Prostate gland (tissue), 2 donors: Measurements from ENCODE around the gene PDLIM7. TPM values are rescaled to one million over a fixed set of nuclear protein-coding genes. Genes with fewer than 3 reads are reported as not detected.

Experiments used
- DNase-seq: peaks from one replicate; pipeline ENCODE4 v3.0.0-alpha.2; 2019; ENCODE audit warnings: low spot score
- H3K27ac ChIP-seq, 2 donors: fragments of 200-600 bp; sonication (generic); 2 replicates each; pipeline ENCODE4 v1.5.1; 2017 to 2019
- H3K27me3 ChIP-seq: fragments of 200-600 bp; sonication (generic); replicated peaks from 2 replicates; pipeline ENCODE4 v1.5.1; 2019; ENCODE audit not compliant: insufficient read depth
- H3K36me3 ChIP-seq, 2 donors: fragments of 200-600 bp; sonication (generic); 1 replicate in 1 of 2; 2 replicates in 1 of 2; pipeline versions ENCODE4 v1.5.1 to v1.8.1; 2017 to 2019
- H3K4me1 ChIP-seq: fragments of 200-600 bp; sonication (generic); replicated peaks from 2 replicates; pipeline ENCODE4 v1.5.1; 2019
- H3K4me3 ChIP-seq, 2 donors: fragments of 200-600 bp; sonication (generic); 2 replicates each; pipeline ENCODE4 v1.5.1; 2017 to 2019
- H3K9me3 ChIP-seq: fragments of 200-600 bp; sonication (generic); 2 replicates; pipeline ENCODE4 v1.5.1; 2017
- CTCF ChIP-seq, 4 experiments: fragments of 200-600 bp in 2 of 4; fragments of 450-650 bp in 2 of 4; sonication (generic) in 2 of 4; IDR thresholded peaks; 1 replicate in 3 of 4; 2 replicates in 1 of 4; pipeline ENCODE4 v1.5.1; 2016 to 2019; ENCODE audit warnings: antibody characterized with exemption in 4 of 4, mild to moderate bottlenecking in 2 of 4, moderate library complexity in 2 of 4
- POLR2A ChIP-seq: fragments of 450-650 bp; IDR thresholded peaks from one replicate; pipeline ENCODE4 v1.6.1; 2016; ENCODE audit warnings: antibody characterized with exemption, mild to moderate bottlenecking
- POLR2AphosphoS5 ChIP-seq: sonication (generic); formaldehyde crosslinking; IDR thresholded peaks from one replicate; pipeline ENCODE4 v1.6.1; 2017; ENCODE audit warnings: antibody characterized with exemption
- WGBS: methylation state at CpG from one replicate; pipeline ENCODE4 v1.1.5; 2018; 5-methylcytosine and 5-hydroxymethylcytosine counted together
- intact Hi-C: fragments of 100-400 bp; cut with DNase I; formaldehyde crosslinking; loops from one replicate; pipeline ENCODE4 v1.14.2; 2022
- total RNA-seq, 2 donors: library from RNA; depleted of rRNA; stranded (reverse); fragments of >200 nt; gene quantifications; one replicate each; pipeline ENCODE4 v1.1.0, GENCODE V29; 2016

PDLIM7 gene
- total RNA-seq, 2 donors from 2014 or later, result 155 to 235 TPM

- no peak for TF ChIP-seq CTCF (IDR thresholded peaks at IDR 0.05)
- TF ChIP-seq POLR2AphosphoS5, result no peak
- TF ChIP-seq POLR2A, result no peak
- Histone ChIP-seq H3K27me3 (no peaks in the 10 kb centered on the region), H3K4me3 (no peak overlapping the region), H3K9me3 (no peaks in the 10 kb centered on the region), H3K4me1 (peaks cover 5% of the 10 kb centered on the region), H3K36me3 (peaks cover 13 to 17% of the 10 kb centered on the region in 2 donors), H3K27ac (no peak overlapping the region)
- DNase-seq, result no peak
- intact Hi-C loops, result no loop called here
- 87% methylated on average over 7 of the region's 7 CpGs for WGBS
These were observed 18.2 kb upstream of the PDLIM7 start for GRCh38 chr5:177515580-177515979.

- WGBS, result 93% methylated on average over 11 of the region's 11 CpGs
- no peak overlapping the region for H3K27ac ChIP-seq
- intact Hi-C loops, result no loop called here
These were observed 17.1 kb upstream of the PDLIM7 start for GRCh38 chr5:177514541-177514940.

GRCh38 chr5:177513500-177513899 is 16.1 kb upstream of the PDLIM7 start:
- no peak for DNase-seq
- Histone ChIP-seq H3K4me1 (peaks cover 5% of the 10 kb centered on the region), H3K9me3 (no peaks in the 10 kb centered on the region), H3K27me3 (no peaks in the 10 kb centered on the region), H3K36me3 (peaks cover 9 to 17% of the 10 kb centered on the region in 2 donors), H3K27ac (no peak overlapping the region), H3K4me3 (no peak overlapping the region)
- WGBS, result 92% methylated on average over 15 of the region's 15 CpGs
- no peak for TF ChIP-seq CTCF (IDR thresholded peaks at IDR 0.05)
- no peak for TF ChIP-seq POLR2AphosphoS5
- TF ChIP-seq POLR2A, result no peak
- intact Hi-C loops, result no loop called here

More at GRCh38 chr5:177514541-177514940, 17.1 kb upstream of the PDLIM7 start:
- no peak for TF ChIP-seq POLR2A
- TF ChIP-seq POLR2AphosphoS5, result no peak
- TF ChIP-seq CTCF (IDR thresholded peaks at IDR 0.05), result no peak
- Histone ChIP-seq H3K27me3 (no peaks in the 10 kb centered on the region), H3K9me3 (no peaks in the 10 kb centered on the region), H3K4me3 (no peak overlapping the region), H3K4me1 (peaks cover 5% of the 10 kb centered on the region), H3K36me3 (peaks cover 9 to 17% of the 10 kb centered on the region in 2 donors)
- DNase-seq, result no peak

GRCh38 chr5:177512736-177513380 is 15.5 kb upstream of the PDLIM7 start:
- Histone ChIP-seq H3K27me3 (no peaks in the 10 kb centered on the region), H3K27ac (no peak overlapping the region), H3K4me3 (no peak overlapping the region), H3K9me3 (no peaks in the 10 kb centered on the region), H3K36me3 (peaks cover 9 to 17% of the 10 kb centered on the region in 2 donors), H3K4me1 (peaks cover 5% of the 10 kb centered on the region)
- DNase-seq, result no peak
- WGBS, result 91% methylated on average over 16 of the region's 16 CpGs
- intact Hi-C loops, result no loop called here
- TF ChIP-seq CTCF (IDR thresholded peaks at IDR 0.05) (no peak), POLR2AphosphoS5 (no peak), POLR2A (no peak)
